Spleen (tissue), 7 donors: ENCODE results near the gene CCDC141.

Experiments used
- CTCF ChIP-seq, 11 experiments: fragments of 200-600 bp in 7 of 11; fragments of 450-650 bp in 4 of 11; sonication (generic) in 4 of 11; IDR thresholded peaks in 8 of 11; conservative IDR thresholded peaks in 3 of 11; 1 replicate in 7 of 11; 2 replicates in 4 of 11; pipeline versions ENCODE4 v1.4.0 to v1.8.0; 2016 to 2021; ENCODE audit warnings: antibody characterized with exemption in 11 of 11, inconsistent platforms in 4 of 11, mild to moderate bottlenecking in 1 of 11
- POLR2A ChIP-seq, 3 donors: fragments of 450-650 bp; IDR thresholded peaks; one replicate each; pipeline ENCODE4 v1.5.1; 2017; ENCODE audit warnings: antibody characterized with exemption in 3 of 3, mild to moderate bottlenecking in 1 of 3
- donor health status: DM: no; HTN: no; CAD: no; lungs with moderate emphysema.
- donor health status: DM: no; HTN: no; CAD: no.
- donor health status: DM: no; HTN: no; CAD: no.

- TF ChIP-seq CTCF (IDR thresholded peaks at IDR 0.05 in 8 of 11, conservative IDR thresholded peaks at IDR 0.05 in 3 of 11) (no peak), POLR2A (IDR thresholded peaks at IDR 0.05) (no peak)
These were observed 172.1 kb downstream of the CCDC141 start for GRCh38 chr2:178877874-178878273.
